Measurements from ENCODE around the gene TRIM63. TPM values are rescaled to one million over a fixed set of nuclear protein-coding genes. Genes with fewer than 3 reads are reported as not detected.

Gene TRIM63
- total RNA-seq, 4 donors from 2014 or later = 0.77 to 5.4 TPM; not detected in 2

DNA sequence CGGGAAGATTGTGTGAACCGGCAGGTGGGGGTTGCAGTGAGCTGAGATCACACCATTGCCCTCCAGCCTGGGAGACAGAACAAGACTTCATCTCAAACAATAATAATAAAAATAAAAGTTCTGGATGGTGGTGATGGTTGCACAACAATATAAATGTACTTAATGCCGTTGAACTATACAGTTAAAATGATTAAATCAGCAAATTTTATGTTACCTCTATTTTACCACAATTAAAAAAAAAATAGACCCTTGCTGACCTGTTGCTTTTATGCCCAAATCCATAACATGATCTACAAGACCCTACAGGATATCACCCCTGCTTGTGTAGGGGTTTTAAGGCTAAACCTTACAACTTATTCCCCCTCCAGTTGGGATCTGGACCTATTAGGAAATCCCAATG lies 32.4 kb upstream of the TRIM63 start:
- DNase-seq = no peak
- TF ChIP-seq CTCF (IDR thresholded peaks at IDR 0.05) (no peak), POLR2A (IDR thresholded peaks at IDR 0.05) (no peak)
- Histone ChIP-seq H3K9me3 (no peaks in the 10 kb centered on the region), H3K4me1 (no peaks in the 10 kb centered on the region), H3K36me3 (no peaks in the 10 kb centered on the region), H3K4me3 (no peak overlapping the region), H3K27ac (no peak overlapping the region), H3K27me3 (no peaks in the 10 kb centered on the region)
- intact Hi-C loops (cut with DNase I; ENCODE audit: low total_unique reads) = no loop called here

DNA sequence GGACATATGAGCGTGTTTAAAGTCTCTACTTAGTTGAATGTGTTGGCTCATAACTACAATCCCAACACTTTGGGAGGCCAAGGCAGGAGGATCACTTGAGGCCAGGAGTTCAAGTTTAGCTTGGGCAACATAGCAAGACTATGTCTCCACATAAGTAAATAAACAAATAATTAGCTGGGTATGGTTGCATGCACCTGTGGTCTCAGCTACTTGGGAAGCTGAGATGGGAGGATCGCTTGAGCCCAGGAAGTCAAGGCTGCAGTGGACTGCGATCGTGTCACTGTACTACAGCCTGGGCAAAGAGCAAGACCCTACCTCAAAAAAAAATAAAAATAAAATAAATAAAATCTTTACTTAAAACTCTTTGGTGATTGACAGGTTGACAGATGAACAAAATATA lies 31.2 kb upstream of the TRIM63 start:
- Histone ChIP-seq H3K9me3 (no peaks in the 10 kb centered on the region), H3K4me1 (no peaks in the 10 kb centered on the region), H3K27me3 (no peaks in the 10 kb centered on the region), H3K4me3 (no peak overlapping the region), H3K36me3 (no peaks in the 10 kb centered on the region), H3K27ac (no peak overlapping the region)
- no peak for DNase-seq
- no peak for TF ChIP-seq CTCF (IDR thresholded peaks at IDR 0.05)
- intact Hi-C loops (cut with DNase I; ENCODE audit: low total_unique reads) = no loop called here

DNA sequence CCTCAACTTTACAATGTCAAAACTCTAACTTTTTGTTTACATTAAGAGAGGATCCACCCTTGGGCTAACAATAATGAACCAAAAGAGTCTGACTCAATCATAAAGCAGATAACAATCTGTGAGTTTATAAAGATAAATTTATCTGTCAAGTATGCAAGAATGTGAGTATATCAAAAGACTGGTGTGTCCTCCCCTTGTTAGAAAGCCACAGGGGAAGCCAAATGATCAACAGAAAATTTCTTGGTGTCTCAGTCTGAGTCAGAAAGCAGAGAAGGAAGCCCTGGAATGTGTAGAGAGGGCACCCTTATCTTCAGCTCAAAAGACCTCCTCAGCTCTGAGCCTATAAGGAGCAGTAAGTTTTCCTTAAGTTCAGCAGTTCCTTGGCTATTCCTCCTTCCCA lies 30.3 kb upstream of the TRIM63 start:
- no peaks in the 10 kb centered on the region for H3K9me3 ChIP-seq
- H3K36me3 ChIP-seq = no peaks in the 10 kb centered on the region
- no peaks in the 10 kb centered on the region for H3K27me3 ChIP-seq
- no peak for DNase-seq
- TF ChIP-seq POLR2A (IDR thresholded peaks at IDR 0.05) (no peak), CTCF (IDR thresholded peaks at IDR 0.05) (no peak)
- intact Hi-C loops (cut with DNase I; ENCODE audit: low total_unique reads) = no loop called here
- H3K27ac ChIP-seq = no peak overlapping the region
- H3K4me3 ChIP-seq = no peak overlapping the region
- H3K4me1 ChIP-seq = no peaks in the 10 kb centered on the region

DNA sequence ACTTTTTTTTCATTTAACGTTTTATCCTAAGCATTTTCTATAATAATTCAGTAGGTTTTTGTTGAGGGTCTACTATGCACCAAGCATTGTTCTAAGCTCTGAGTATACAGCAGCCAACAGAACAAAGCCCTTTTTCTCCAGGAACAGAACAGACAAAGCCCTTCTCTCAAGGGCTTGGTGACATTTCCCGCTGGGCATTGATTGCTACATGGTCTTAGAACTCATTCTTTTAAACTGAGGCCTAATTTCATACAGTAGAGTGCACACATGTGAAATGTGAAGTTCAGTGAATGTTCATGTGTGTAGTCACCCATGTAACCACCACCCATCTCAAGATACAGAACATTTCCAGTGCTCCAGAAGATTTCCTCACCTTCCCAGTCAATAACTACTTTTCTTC lies 29.0 kb upstream of the TRIM63 start:
- TF ChIP-seq POLR2A (IDR thresholded peaks at IDR 0.05) = no peak
- no peak for TF ChIP-seq CTCF (IDR thresholded peaks at IDR 0.05)
- no peak overlapping the region for H3K27ac ChIP-seq
- H3K4me3 ChIP-seq = no peak overlapping the region
- DNase-seq = no peak
- intact Hi-C loops (cut with DNase I; ENCODE audit: low total_unique reads) = no loop called here
- H3K4me1 ChIP-seq = no peaks in the 10 kb centered on the region
- H3K36me3 ChIP-seq = no peaks in the 10 kb centered on the region
- no peaks in the 10 kb centered on the region for H3K27me3 ChIP-seq
- no peaks in the 10 kb centered on the region for H3K9me3 ChIP-seq

- H3K36me3 ChIP-seq = no peaks in the 10 kb centered on the region
- H3K27ac ChIP-seq = no peak overlapping the region
- peak; percentile 20 to 39 for DNase-seq
- TF ChIP-seq CTCF (IDR thresholded peaks at IDR 0.05) = no peak
- no peak for TF ChIP-seq POLR2A (IDR thresholded peaks at IDR 0.05)
- H3K9me3 ChIP-seq = no peaks in the 10 kb centered on the region
- H3K4me1 ChIP-seq = no peaks in the 10 kb centered on the region
- H3K4me3 ChIP-seq = no peak overlapping the region
- H3K27me3 ChIP-seq = no peaks in the 10 kb centered on the region
- intact Hi-C loops (cut with DNase I; ENCODE audit: low total_unique reads) = no loop called here
These were observed 27.4 kb upstream of the TRIM63 start for GRCh38 chr1:26094677-26095383.

Data from uterus (tissue), 4 donors.